CD14-positive monocyte (primary cell): ENCODE results near the gene SGCA. TPM values are rescaled to one million over a fixed set of nuclear protein-coding genes. Genes with fewer than 3 reads are reported as not detected.

Source experiments
- DNase-seq, 3 donors: peaks; one replicate each; pipeline ENCODE4 v3.0.0-alpha.2; 2011 to 2022
- H2AFZ ChIP-seq: 2 replicates; pipeline ENCODE4 v1.6.0; 2012; ENCODE audit warnings: mild to moderate bottlenecking, low read depth, low read length, inconsistent platforms; ENCODE audit not compliant: insufficient read depth, poor library complexity, severe bottlenecking
- H3K27ac ChIP-seq, 2 donors: 1 replicate in 1 of 2; 2 replicates in 1 of 2; pipeline ENCODE4 v1.5.1; 2012 to 2013; ENCODE audit warnings: low read length in 2 of 2, control low read depth in 1 of 2, inconsistent platforms in 1 of 2, low read depth in 1 of 2, mild to moderate bottlenecking in 1 of 2
- H3K27me3 ChIP-seq, 2 donors: one replicate each; pipeline versions ENCODE4 v1.6.0 to v1.6.1; 2011 to 2013; ENCODE audit warnings: low read length in 2 of 2; ENCODE audit not compliant: control insufficient read depth in 2 of 2, insufficient read depth in 2 of 2
- H3K36me3 ChIP-seq, 2 donors: replicated peaks in 1 of 2; 1 replicate in 1 of 2; 2 replicates in 1 of 2; pipeline versions ENCODE4 v1.5.1 to v1.6.1; 2012 to 2013; ENCODE audit warnings: low read length in 2 of 2, control low read depth in 1 of 2, inconsistent platforms in 1 of 2, mild to moderate bottlenecking in 1 of 2; ENCODE audit not compliant: insufficient read depth in 2 of 2, control insufficient read depth in 1 of 2
- H3K4me1 ChIP-seq, 2 donors: 1 replicate in 1 of 2; 2 replicates in 1 of 2; pipeline versions ENCODE4 v1.5.1 to v1.6.1; 2012 to 2013; ENCODE audit warnings: low read length in 2 of 2, control low read depth in 1 of 2, inconsistent platforms in 1 of 2, mild to moderate bottlenecking in 1 of 2, moderate library complexity in 1 of 2; ENCODE audit not compliant: insufficient read depth in 2 of 2, control insufficient read depth in 1 of 2
- H3K4me2 ChIP-seq: replicated peaks from 2 replicates; pipeline ENCODE3; 2012; ENCODE audit warnings: low read length, moderate library complexity, mild to moderate bottlenecking; ENCODE audit not compliant: poor library complexity, severe bottlenecking; ENCODE audit errors: extremely low read depth
- H3K4me3 ChIP-seq, 3 experiments: fragments of 200-600 bp in 1 of 3; sonication (generic) in 1 of 3; replicated peaks in 1 of 3; 1 replicate in 2 of 3; 2 replicates in 1 of 3; pipeline ENCODE4 v1.5.1; 2011 to 2013; ENCODE audit warnings: low read length in 3 of 3, mild to moderate bottlenecking in 3 of 3, control low read depth in 2 of 3, low read depth in 2 of 3, inconsistent platforms in 1 of 3, moderate library complexity in 1 of 3
- H3K79me2 ChIP-seq: 2 replicates; pipeline ENCODE4 v1.6.0; 2012; ENCODE audit warnings: mild to moderate bottlenecking, control low read depth, inconsistent platforms, low read length, moderate library complexity; ENCODE audit not compliant: insufficient read depth
- H3K9ac ChIP-seq: 2 replicates; pipeline ENCODE4 v1.6.0; 2017; ENCODE audit warnings: low read length, mild to moderate bottlenecking; ENCODE audit not compliant: insufficient read depth, poor library complexity, severe bottlenecking
- H3K9me3 ChIP-seq, 2 donors: replicated peaks in 1 of 2; 1 replicate in 1 of 2; 2 replicates in 1 of 2; pipeline versions ENCODE4 v1.5.1 to v1.6.1; 2012 to 2013; ENCODE audit warnings: low read length in 2 of 2, control low read depth in 1 of 2; ENCODE audit not compliant: control insufficient read depth in 1 of 2, insufficient read depth in 1 of 2
- H4K20me1 ChIP-seq: 2 replicates; pipeline ENCODE4 v1.6.0; 2012; ENCODE audit warnings: mild to moderate bottlenecking, low read length, control low read depth, moderate library complexity; ENCODE audit not compliant: insufficient read depth
- H3K27ac Mint-ChIP-seq, 7 donors: one replicate each; pipeline ENCODE4 v1.8.0; 2020; ENCODE audit warnings: mild to moderate bottlenecking in 7 of 7, mixed read lengths in 7 of 7, moderate library complexity in 6 of 7, inconsistent platforms in 2 of 7
- H3K27me3 Mint-ChIP-seq, 3 donors: one replicate each; pipeline ENCODE4 v1.8.0; 2021 to 2022; ENCODE audit warnings: low read depth in 3 of 3, mild to moderate bottlenecking in 3 of 3, mixed read lengths in 3 of 3, moderate library complexity in 3 of 3, inconsistent platforms in 1 of 3
- H3K36me3 Mint-ChIP-seq, 2 donors: one replicate each; pipeline ENCODE4 v1.8.0; 2020; ENCODE audit warnings: mixed read lengths in 2 of 2, inconsistent platforms in 1 of 2, mild to moderate bottlenecking in 1 of 2
- H3K4me1 Mint-ChIP-seq: one replicate; pipeline ENCODE4 v1.8.0; 2020; ENCODE audit warnings: mild to moderate bottlenecking, mixed read lengths
- H3K4me3 Mint-ChIP-seq, 2 donors: one replicate each; pipeline ENCODE4 v1.8.0; 2020; ENCODE audit warnings: mild to moderate bottlenecking in 2 of 2, mixed read lengths in 2 of 2, moderate library complexity in 1 of 2
- H3K9me3 Mint-ChIP-seq, 7 donors: one replicate each; pipeline ENCODE4 v1.8.0; 2020 to 2022; ENCODE audit warnings: mixed read lengths in 7 of 7, mild to moderate bottlenecking in 6 of 7, moderate library complexity in 6 of 7, inconsistent platforms in 2 of 7
- CTCF ChIP-seq: fragments of 200-600 bp; IDR thresholded peaks from one replicate; pipeline ENCODE4 v1.8.0; 2022; ENCODE audit warnings: antibody characterized with exemption, mild to moderate bottlenecking
- WGBS: methylation state at CpG from one replicate; pipeline ENCODE4 v1.1.5; 2013; ENCODE audit warnings: missing lambda C conversion rate; ENCODE audit not compliant: insufficient coverage; 5-methylcytosine and 5-hydroxymethylcytosine counted together
- intact Hi-C, 2 donors: fragments of 100-400 bp; cut with micrococcal nuclease; formaldehyde crosslinking; loops; one replicate each; pipeline versions ENCODE4 v1.15.0 to v1.15.1; 2023
- polyA plus RNA-seq, 3 donors: library from polyadenylated mRNA; depleted of rRNA in 1 of 3; unstranded in 2 of 3; stranded (reverse) in 1 of 3; fragments of 300-500 nt in 2 of 3; fragments of >200 nt in 1 of 3; fragmentation: Illumina TruSeq in 2 of 3; gene quantifications; 1 replicate in 2 of 3; 2 replicates in 1 of 3; pipeline ENCODE4 v1.2.3, GENCODE V29; 2012 to 2021

Gene SGCA
- polyA plus RNA-seq, 3 donors, result 0.27 to 0.89 (median 0.53) TPM

DNA sequence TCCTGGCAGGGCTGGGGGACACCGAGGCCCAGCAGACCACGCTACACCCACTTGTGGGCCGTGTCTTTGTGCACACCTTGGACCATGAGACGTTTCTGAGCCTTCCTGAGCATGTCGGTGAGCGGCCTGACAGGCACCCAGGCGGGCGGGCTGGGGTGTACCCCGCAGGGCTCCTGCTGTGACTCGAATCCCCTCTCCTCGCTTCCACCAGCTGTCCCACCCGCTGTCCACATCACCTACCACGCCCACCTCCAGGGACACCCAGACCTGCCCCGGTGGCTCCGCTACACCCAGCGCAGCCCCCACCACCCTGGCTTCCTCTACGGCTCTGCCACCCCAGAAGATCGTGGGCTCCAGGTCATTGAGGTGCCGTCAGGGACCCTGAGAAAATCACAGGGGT lies 1.6 kb downstream of the SGCA start:
- Histone ChIP-seq H3K27ac (no peak overlapping the region), H3K9me3 (no peaks in the 10 kb centered on the region), H3K9ac (no peak overlapping the region), H3K79me2 (no peaks in the 10 kb centered on the region), H3K36me3 (no peaks in the 10 kb centered on the region), H3K4me2 (no peak overlapping the region), H4K20me1 (no peaks in the 10 kb centered on the region), H3K4me3 (no peak overlapping the region), H3K27me3 (peaks cover 0 to 3% of the 10 kb centered on the region in 2 donors), H3K4me1 (peaks cover 8 to 13% of the 10 kb centered on the region in 2 donors), H2AFZ (no peak overlapping the region)
- H3K4me3 Mint-ChIP-seq, result no peak overlapping the region
- peaks cover 7 to 28% (median 9%) of the 10 kb centered on the region in 3 donors for H3K27me3 Mint-ChIP-seq
- DNase-seq, result no peak
- peaks cover 0 to 3% (median 0%) of the 10 kb centered on the region in 7 donors for H3K9me3 Mint-ChIP-seq
- no peak overlapping the region for H3K27ac Mint-ChIP-seq
- WGBS, result 96% methylated on average over 16 of the region's 19 CpGs
- H3K36me3 Mint-ChIP-seq, result no peaks in the 10 kb centered on the region
- intact Hi-C loops, result no loop called here
- peaks cover 20% of the 10 kb centered on the region for H3K4me1 Mint-ChIP-seq
- no peak for TF ChIP-seq CTCF

DNA sequence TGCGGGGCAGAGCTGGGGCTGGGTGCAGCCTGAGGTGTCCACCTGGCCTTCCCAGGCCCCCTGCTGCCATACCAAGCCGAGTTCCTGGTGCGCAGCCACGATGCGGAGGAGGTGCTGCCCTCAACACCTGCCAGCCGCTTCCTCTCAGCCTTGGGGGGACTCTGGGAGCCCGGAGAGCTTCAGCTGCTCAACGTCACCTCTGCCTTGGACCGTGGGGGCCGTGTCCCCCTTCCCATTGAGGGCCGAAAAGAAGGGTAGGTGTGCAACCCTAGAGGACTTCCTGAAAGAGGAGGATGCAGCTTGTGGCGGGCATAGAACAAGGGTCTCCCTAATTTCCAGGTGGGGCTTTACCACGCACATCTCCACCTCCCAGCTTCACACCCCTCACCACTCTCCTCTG lies 2.5 kb downstream of the SGCA start:
- no peak for DNase-seq
- H3K27ac Mint-ChIP-seq, result no peak overlapping the region
- peaks cover 7 to 20% (median 11%) of the 10 kb centered on the region in 3 donors for H3K27me3 Mint-ChIP-seq
- Histone ChIP-seq H2AFZ (no peak overlapping the region), H3K9ac (no peak overlapping the region), H3K27me3 (peaks cover 0 to 3% of the 10 kb centered on the region in 2 donors), H3K36me3 (no peaks in the 10 kb centered on the region), H3K4me2 (no peak overlapping the region), H3K4me3 (no peak overlapping the region), H3K27ac (no peak overlapping the region), H3K9me3 (no peaks in the 10 kb centered on the region), H3K4me1 (peaks cover 8 to 13% of the 10 kb centered on the region in 2 donors), H4K20me1 (no peaks in the 10 kb centered on the region), H3K79me2 (no peaks in the 10 kb centered on the region)
- WGBS, result 73% methylated on average over 10 of the region's 13 CpGs
- no peak overlapping the region for H3K4me3 Mint-ChIP-seq
- H3K36me3 Mint-ChIP-seq, result no peaks in the 10 kb centered on the region
- peaks cover 18% of the 10 kb centered on the region for H3K4me1 Mint-ChIP-seq
- H3K9me3 Mint-ChIP-seq, result peaks cover 0 to 1% (median 0%) of the 10 kb centered on the region in 7 donors
- intact Hi-C loops, result no loop called here
- TF ChIP-seq CTCF, result no peak
